HG03521 (cell line): ENCODE measurements around the gene CLDN24.

Experiments
- ATAC-seq: cut with Tn5 transposase; IDR thresholded peaks from one replicate; pipeline ENCODE4 v1.9.1; 2021; ENCODE audit warnings: mild to moderate bottlenecking, moderate library complexity; ENCODE audit not compliant: unreplicated experiment

The CLDN24 gene

DNA sequence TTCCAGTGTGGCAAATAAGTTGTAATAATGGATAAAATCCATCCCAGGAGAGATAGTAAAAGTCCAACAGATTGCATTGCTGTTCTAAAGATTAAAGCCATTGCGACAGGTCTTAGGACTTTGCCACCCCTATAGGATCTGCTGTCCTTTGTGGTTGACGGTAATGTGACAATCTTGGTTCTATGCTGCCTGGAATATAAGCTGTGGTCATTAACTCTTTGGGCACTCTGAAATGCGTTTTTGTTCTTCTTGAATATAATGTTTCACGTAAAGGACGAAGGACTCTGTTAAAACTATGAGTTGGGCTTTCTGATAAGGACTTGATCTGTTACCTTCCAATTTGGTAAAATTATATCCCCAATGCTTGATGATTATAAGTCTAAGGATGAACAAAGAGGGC, at the start of gene CLDN24:
Gene CLDN24, minus strand, starts transcription at position 101 of the 400 bp plus-strand sequence. Its CDS starts 0 bp downstream, at position 101.
- ATAC-seq: no peak

DNA sequence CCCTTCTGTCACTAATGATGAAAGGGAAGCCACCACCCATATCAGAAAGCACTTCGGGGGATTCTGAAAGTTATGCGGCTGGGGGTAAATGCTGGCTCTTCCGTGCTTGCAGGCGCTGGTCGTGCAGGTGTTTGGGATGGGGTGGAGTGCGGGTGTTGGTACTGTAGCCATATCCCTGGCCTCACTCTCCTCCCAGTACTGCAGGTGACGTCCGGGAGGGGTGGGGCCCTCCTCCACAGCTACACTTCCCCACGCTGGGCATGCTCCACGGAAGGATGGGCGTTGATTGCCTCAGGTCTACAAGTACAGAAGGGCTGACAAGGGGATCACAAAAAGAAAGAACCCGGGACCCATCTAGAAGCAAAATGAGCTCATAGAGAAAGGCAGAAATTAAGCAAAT, 48.6 kb upstream of the CLDN24 start:
- ATAC-seq: no peak

- no peak for ATAC-seq
Measured at GRCh38 chr4:183369073-183369472, 46.8 kb upstream of the CLDN24 start.

- no peak for ATAC-seq
Measured at GRCh38 chr4:183366206-183366835, 44.1 kb upstream of the CLDN24 start.

DNA sequence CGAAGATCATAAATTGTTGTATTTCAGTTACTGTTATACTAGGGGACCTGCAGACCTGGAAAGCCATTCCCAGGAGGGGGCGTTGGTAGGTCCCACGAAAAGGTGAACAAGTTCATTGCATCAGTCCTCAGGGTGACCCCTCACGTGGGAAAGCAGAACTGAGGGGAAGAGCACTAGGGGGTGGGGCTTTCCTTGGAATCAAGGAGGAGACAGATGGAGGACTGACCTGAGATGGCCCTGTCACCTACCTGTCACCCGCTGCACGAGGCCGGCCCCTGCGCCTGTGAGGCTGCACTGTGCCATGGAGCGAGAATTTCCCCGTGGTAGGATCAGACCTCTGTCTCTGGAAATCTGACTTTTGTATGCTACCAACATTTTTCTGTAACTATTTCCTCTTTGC, 41.8 kb upstream of the CLDN24 start:
- ATAC-seq: no peak

- ATAC-seq: no peak
Measured at GRCh38 chr4:183362916-183363542, 40.8 kb upstream of the CLDN24 start.

DNA sequence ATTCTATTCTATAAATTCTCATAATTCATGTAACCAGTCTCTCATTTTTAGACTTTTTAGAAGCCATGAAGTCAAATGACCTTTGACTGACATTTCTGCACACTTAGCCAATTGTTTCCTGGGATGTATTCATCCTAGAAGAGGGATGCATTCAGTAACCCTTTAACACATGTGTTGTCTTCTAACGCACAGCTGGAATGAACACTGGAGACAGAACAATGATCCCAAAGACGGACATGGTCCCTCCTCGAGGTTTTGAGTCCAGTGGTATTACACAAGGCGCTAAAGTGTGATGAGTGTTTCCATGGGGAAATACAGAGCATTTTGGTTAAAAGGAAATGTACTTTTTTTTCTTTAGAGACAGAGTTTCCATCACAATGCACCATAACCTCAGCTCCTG, 39.8 kb upstream of the CLDN24 start:
- ATAC-seq: no peak

GRCh38 chr4:183360161-183360919, 38.1 kb upstream of the CLDN24 start:
- no peak for ATAC-seq

DNA sequence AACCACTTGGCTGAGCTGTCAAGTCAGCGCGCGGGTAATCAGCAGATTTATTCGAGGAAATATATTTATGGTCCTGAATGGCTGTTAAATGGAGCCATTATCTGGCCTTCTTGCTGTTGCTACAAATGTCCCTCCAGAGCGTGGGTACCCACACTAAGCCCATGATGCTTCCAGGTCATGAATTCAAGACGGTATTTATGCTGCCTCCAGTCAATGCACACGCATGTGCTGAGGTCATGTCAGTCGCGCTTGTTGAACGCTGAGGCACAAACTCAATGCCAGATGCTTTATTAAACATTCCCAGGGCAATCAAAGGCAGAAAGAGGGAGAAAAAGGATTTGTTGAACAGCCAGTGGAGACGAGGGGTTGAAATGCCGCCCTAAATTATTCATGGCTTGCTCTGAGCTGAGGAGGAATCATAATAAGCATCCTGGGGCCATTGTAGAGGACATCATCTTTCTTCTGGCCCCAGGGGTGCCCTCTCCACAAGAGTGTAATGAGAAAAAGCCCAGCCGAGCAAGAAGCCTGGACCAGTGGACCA, 36.1 kb upstream of the CLDN24 start:
- no peak for ATAC-seq

DNA sequence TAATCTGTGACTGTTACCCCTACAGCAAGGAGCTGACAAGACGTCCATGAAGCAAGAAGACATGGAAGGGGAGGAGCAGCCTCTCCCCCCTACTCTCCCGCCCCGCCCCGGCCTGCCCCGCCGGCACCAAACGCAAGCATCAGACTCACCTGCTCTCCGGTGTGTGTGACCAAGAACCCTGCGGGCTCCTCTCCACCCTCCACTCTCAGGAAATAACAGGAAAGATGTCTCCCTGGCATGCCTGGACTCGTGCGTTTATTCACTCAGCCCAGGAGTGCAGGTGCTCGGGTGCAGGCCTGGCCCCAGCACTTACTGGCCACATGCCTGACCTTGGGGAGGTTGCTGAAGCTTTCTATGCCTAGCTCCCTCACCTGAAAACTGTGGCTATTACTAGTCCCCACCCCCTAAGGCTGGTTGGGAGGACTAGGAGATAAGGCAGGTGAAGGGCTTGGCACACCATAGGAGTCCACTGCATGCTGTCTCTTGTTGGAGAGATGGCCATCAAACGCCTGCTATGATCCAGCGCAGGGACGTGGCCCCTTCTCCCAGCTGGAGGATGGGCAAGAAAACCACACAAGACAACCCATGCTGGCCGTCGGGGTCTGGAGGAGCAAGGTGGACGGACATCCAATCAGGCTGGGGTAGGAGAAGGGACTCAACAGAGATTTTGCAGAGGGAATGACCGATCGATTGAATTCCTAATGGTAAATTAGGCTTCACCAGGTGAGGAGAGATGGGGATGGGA, 34.9 kb upstream of the CLDN24 start:
- no peak for ATAC-seq

DNA sequence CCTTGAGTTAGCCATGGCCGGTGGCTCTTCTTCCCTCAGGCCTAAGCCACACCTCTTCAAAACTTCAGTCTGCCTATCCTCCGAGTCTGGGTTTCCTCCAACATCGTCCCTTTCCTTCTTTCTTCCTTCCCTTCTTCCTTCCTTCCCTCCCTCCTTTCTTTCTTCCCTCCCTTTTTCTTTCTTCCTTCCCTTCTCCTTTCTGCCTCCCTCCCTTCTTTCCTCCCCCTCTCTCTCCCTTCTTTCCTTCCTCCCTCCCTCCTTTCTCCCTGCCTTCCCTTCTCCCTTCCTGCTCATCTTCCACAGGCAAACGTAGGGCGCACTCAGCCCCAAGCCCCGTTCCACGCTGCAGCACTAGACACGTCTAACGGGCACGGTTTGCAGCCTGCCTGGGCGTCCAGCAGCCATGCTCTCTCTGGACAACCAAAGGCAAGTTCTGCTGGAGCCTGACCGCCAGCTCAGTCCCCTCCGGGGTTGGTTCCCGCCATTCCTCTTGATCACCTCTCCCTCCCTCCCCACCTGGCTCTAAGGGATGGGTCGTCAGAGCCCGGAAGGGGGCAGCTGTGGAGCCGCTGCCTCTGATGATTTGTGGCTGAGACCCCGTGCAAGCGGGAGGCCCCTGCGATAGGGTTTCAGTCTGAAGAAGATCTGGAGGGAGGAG, 34.1 kb upstream of the CLDN24 start:
- no peak for ATAC-seq

GRCh38 chr4:183355405-183355804, 33.2 kb upstream of the CLDN24 start:
- ATAC-seq: no peak

DNA sequence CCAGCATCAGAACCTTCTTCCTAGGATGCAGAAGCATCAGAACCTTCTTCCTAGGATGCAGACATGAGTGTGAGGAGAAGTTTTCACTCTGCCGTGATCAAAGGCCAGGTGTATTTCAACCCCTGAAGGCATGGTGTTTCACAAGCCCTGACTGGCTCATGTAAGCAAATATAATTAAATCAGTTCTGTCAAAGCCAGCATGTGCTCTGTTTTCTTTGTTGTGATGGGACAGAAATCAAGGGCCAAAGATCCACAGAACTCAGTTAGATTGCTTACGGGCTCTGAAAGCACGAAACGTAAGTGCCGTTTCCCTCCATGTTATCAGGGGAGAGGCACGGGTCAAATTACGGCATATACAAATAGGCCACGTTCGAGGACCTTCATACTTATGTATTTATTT, 32.0 kb upstream of the CLDN24 start:
- no peak for ATAC-seq

DNA sequence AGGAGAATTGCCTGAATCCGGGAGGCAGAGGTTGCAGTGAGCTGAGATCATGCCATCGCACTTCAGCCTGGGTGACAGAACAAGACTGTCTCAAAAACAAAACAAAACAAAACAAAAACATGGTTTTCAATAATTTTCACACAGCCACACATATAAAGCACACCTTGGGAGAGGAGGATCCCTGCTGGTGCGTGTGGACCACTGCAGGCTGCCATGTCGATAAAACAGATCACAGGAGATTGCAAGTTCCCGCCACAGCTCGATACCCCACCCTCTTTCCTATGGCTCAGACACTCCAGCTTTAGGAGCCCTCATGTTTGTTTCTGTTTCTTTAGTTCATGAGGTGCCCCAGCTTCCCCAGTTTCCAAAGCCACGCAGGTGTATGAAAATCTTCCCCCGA, 31.3 kb upstream of the CLDN24 start:
- no peak for ATAC-seq

DNA sequence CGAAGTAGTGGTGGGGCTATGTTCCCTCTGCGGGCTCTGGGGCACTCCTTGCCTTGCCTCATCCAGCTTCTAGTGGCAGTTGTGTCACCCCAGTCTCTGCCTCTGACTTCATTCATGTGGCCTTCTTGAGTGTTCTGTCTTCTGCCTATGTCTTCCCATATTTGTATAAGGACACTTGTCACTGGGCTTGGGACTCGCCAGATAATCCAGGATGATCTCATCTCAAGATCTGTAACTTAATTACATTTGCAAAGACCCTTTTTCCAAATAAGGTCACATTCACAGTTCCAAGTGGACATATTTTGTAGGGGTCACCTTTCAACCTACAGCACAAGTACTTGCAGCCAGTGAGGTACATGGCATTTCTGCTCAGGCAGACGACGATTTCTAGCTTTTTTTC, 30.3 kb upstream of the CLDN24 start:
- no peak for ATAC-seq

GRCh38 chr4:183350317-183351071, 28.3 kb upstream of the CLDN24 start:
- no peak for ATAC-seq

DNA sequence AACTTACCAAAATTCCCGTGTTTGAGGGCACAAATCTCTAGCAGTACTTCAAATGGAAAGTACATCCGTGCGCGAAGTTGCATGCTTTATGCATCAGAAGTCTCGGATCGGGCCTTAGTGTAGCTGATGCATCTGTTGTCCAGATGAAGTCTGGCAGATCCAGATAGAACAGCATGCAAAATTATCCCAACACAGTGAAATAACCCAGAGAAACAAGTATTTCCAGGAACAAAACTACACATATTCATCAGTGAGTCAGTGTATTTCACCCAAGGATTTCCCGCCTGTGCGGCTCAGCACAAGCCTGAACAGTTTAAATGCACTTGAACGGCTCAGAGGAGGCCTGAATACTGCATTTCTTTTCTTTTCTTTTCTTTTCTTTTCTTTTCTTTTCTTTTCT, 27.4 kb upstream of the CLDN24 start:
- no peak for ATAC-seq

- ATAC-seq: no peak
Measured at GRCh38 chr4:183348706-183349659, 26.8 kb upstream of the CLDN24 start.

DNA sequence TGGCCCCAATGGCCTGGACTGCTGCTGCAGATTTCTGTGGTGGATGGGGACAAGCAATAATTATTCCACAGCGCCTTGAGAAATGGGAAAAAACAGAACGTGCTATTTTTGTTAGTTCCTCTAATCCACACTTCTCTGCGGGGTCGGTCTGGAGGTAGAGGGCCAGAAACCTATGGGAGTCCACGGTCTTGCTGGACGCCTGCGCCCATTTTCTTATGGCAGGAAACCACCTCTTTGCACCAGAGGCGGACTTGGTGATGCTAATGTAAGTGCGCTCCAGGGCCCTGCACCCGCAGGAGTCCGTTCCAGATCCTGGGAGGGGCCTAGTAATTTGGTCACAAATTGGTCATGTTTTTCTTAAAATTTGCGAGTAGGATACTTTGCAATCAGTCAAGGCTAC, 25.9 kb upstream of the CLDN24 start:
- ATAC-seq: no peak
